Retinal pigment epithelial cell (primary cell): Measurements from ENCODE around the gene ATP2C2.

Experiments
- DNase-seq: peaks from one replicate; pipeline ENCODE4 v3.0.0-alpha.2; 2010; ENCODE audit warnings: low read depth
- H3K4me3 ChIP-seq: 2 replicates; pipeline ENCODE4 v1.5.1; 2011; ENCODE audit warnings: mild to moderate bottlenecking, low read length, control low read depth, moderate library complexity
- CTCF ChIP-seq: conservative IDR thresholded peaks from 2 replicates; pipeline ENCODE4 v1.5.1; 2011; ENCODE audit warnings: low read depth, low read length, control low read depth, inconsistent platforms

ATP2C2 gene

GRCh38 chr16:84434800-84435199 is 66.5 kb downstream of the ATP2C2 start:
- TF ChIP-seq CTCF = no peak
- no peak for DNase-seq
- H3K4me3 ChIP-seq = no peak overlapping the region

GRCh38 chr16:84436196-84436595 is 67.9 kb downstream of the ATP2C2 start:
- H3K4me3 ChIP-seq = no peak overlapping the region
- DNase-seq = no peak
- no peak for TF ChIP-seq CTCF

- H3K4me3 ChIP-seq = no peak overlapping the region
- no peak for DNase-seq
- no peak for TF ChIP-seq CTCF
Measured at GRCh38 chr16:84438971-84439696, 70.8 kb downstream of the ATP2C2 start.

GRCh38 chr16:84442416-84443145 is 74.2 kb downstream of the ATP2C2 start:
- no peak overlapping the region for H3K4me3 ChIP-seq
- no peak for DNase-seq
- no peak for TF ChIP-seq CTCF

GRCh38 chr16:84443166-84443802 is 74.9 kb downstream of the ATP2C2 start:
- no peak for TF ChIP-seq CTCF
- H3K4me3 ChIP-seq = no peak overlapping the region
- DNase-seq = no peak

- DNase-seq = no peak
- H3K4me3 ChIP-seq = no peak overlapping the region
- no peak for TF ChIP-seq CTCF
Measured at GRCh38 chr16:84444476-84444875, 76.1 kb downstream of the ATP2C2 start.
